HFF-Myc (cell line): Measurements from ENCODE around the gene DHPS.
"Not testable (repeated sequence)": the region's sequence is repeated elsewhere in the genome, so short reads cannot be mapped to it uniquely, and the experiment has no call there.

Experiments
- DNase-seq: peaks from one replicate; pipeline ENCODE4 v3.0.0-alpha.2; 2011; ENCODE audit warnings: low read depth; ENCODE audit errors: extremely low read depth
- H3K4me3 ChIP-seq: replicated peaks from 2 replicates; pipeline ENCODE4 v1.5.1; 2011; ENCODE audit warnings: low read depth, mild to moderate bottlenecking, control low read depth, low read length
- TF ChIP-seq, protein P1 (sequence below): IDR thresholded peaks from 2 replicates; pipeline ENCODE4 v1.5.1; 2012; ENCODE audit warnings: mild to moderate bottlenecking, low read depth, low read length, control low read depth; ENCODE audit errors: missing control alignments

The DHPS gene

GRCh38 chr19:12703046-12703445 is 21.4 kb upstream of the DHPS start:
- DNase-seq, result no peak
- TF ChIP-seq, protein P1, sequence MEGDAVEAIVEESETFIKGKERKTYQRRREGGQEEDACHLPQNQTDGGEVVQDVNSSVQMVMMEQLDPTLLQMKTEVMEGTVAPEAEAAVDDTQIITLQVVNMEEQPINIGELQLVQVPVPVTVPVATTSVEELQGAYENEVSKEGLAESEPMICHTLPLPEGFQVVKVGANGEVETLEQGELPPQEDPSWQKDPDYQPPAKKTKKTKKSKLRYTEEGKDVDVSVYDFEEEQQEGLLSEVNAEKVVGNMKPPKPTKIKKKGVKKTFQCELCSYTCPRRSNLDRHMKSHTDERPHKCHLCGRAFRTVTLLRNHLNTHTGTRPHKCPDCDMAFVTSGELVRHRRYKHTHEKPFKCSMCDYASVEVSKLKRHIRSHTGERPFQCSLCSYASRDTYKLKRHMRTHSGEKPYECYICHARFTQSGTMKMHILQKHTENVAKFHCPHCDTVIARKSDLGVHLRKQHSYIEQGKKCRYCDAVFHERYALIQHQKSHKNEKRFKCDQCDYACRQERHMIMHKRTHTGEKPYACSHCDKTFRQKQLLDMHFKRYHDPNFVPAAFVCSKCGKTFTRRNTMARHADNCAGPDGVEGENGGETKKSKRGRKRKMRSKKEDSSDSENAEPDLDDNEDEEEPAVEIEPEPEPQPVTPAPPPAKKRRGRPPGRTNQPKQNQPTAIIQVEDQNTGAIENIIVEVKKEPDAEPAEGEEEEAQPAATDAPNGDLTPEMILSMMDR, result no peak
- H3K4me3 ChIP-seq, result no peak overlapping the region

- no peak overlapping the region for H3K4me3 ChIP-seq
- TF ChIP-seq, protein P1, result no peak
- no peak for DNase-seq
These were observed 20.1 kb upstream of the DHPS start for GRCh38 chr19:12701596-12702282.

DNA sequence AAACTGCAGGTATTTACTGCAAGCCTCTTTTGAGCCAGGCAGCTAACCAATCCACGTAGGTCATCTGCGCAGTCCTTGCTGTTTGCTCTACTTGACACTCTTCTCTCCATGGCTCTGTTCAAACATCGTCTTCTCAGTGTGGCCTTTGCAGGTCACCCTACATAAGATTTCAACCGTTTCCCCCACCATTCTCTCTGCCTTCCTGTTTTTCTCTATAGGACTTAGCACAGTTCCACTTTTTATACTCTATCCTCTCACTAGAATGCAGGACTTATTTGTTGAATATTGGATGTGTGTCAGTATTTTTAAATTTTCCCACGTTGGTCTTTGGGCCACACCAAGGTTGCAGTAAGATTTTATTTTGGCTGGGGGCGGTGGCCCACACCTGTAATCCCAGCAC is 16.5 kb upstream of the DHPS start:
- DNase-seq, result no peak
- H3K4me3 ChIP-seq, result no peak overlapping the region
- TF ChIP-seq, protein P1, result no peak

GRCh38 chr19:12697425-12697824 is 15.7 kb upstream of the DHPS start:
- not testable (repeated sequence) for DNase-seq
- peak overlapping the region; percentile 84 for H3K4me3 ChIP-seq

GRCh38 chr19:12696366-12697335 is 15.0 kb upstream of the DHPS start, which contains the start of gene FBXW9:
Gene FBXW9, minus strand, starts transcription at chr19:12696631. Its CDS starts 50 bp downstream, at chr19:12696581.
- peak; percentile 87 for DNase-seq
- TF ChIP-seq, protein P1, result no peak

GRCh38 chr19:12695997-12696365 is 14.3 kb upstream of the DHPS start:
- H3K4me3 ChIP-seq, result peak overlapping the region; percentile 84
- no peak for DNase-seq
- TF ChIP-seq, protein P1, result no peak

More at GRCh38 chr19:12696366-12697335, 15.0 kb upstream of the DHPS start, which contains the start of gene FBXW9:
- H3K4me3 ChIP-seq, result peak within 1 kb of the TSS; percentile 84

GRCh38 chr19:12695514-12695913 is 13.8 kb upstream of the DHPS start:
- peak overlapping the region; percentile 84 for H3K4me3 ChIP-seq
- no peak for DNase-seq
- TF ChIP-seq, protein P1, result no peak
